IPS-NIHi7 (cell line): Measurements from ENCODE around the gene NPC1.
"Not testable (repeated sequence)": the region's sequence is repeated elsewhere in the genome, so short reads cannot be mapped to it uniquely, and the experiment has no call there.

ENCODE experiments used
- DNase-seq: peaks from one replicate; pipeline ENCODE4 v3.0.0; 2012; ENCODE audit warnings: mixed read lengths; ENCODE audit errors: extremely low spot score

Gene NPC1

GRCh38 chr18:23609390-23610023, 23.2 kb upstream of the NPC1 start:
- no peak for DNase-seq

GRCh38 chr18:23608211-23608610, 21.9 kb upstream of the NPC1 start:
- DNase-seq = no peak

- DNase-seq = no peak
Measured at GRCh38 chr18:23605941-23606340, 19.6 kb upstream of the NPC1 start.

- DNase-seq = no peak
Measured at GRCh38 chr18:23599809-23600208, 13.5 kb upstream of the NPC1 start.

- no peak for DNase-seq
Measured at GRCh38 chr18:23596183-23596582, 9.9 kb upstream of the NPC1 start.

GRCh38 chr18:23595591-23595990, 9.3 kb upstream of the NPC1 start:
- DNase-seq = no peak

GRCh38 chr18:23593720-23594119, 7.4 kb upstream of the NPC1 start:
- DNase-seq = no peak

GRCh38 chr18:23592911-23593310, 6.6 kb upstream of the NPC1 start:
- no peak for DNase-seq

- DNase-seq = no peak
Measured at GRCh38 chr18:23591011-23591410, 4.7 kb upstream of the NPC1 start.

- no peak for DNase-seq
Measured at GRCh38 chr18:23588836-23589560, 2.7 kb upstream of the NPC1 start.

- DNase-seq = no peak
Measured at GRCh38 chr18:23587220-23587642, 925 bp upstream of the NPC1 start.

GRCh38 chr18:23585897-23586248, 433 bp downstream of the NPC1 start:
- DNase-seq = no peak

GRCh38 chr18:23585007-23585871, 1.1 kb downstream of the NPC1 start:
- DNase-seq = peak; percentile 27

GRCh38 chr18:23584019-23584983, 2.0 kb downstream of the NPC1 start:
- DNase-seq = no peak

- DNase-seq = no peak
Measured at GRCh38 chr18:23583071-23583865, 3.0 kb downstream of the NPC1 start.

- no peak for DNase-seq
Measured at GRCh38 chr18:23580677-23581367, 5.5 kb downstream of the NPC1 start.

GRCh38 chr18:23578891-23579653, 7.2 kb downstream of the NPC1 start:
- no peak for DNase-seq

GRCh38 chr18:23578067-23578701, 8.1 kb downstream of the NPC1 start:
- DNase-seq = no peak

GRCh38 chr18:23577521-23577920, 8.8 kb downstream of the NPC1 start:
- not testable (repeated sequence) for DNase-seq
